Gastrocnemius medialis (tissue), 4 donors: ENCODE measurements around the gene PCED1B.

ENCODE experiments used
- CTCF ChIP-seq, 5 experiments: fragments of 450-650 bp in 3 of 5; fragments of 200-600 bp in 2 of 5; sonication (generic) in 2 of 5; IDR thresholded peaks in 4 of 5; conservative IDR thresholded peaks in 1 of 5; 1 replicate in 4 of 5; 2 replicates in 1 of 5; pipeline ENCODE4 v1.5.1; 2016 to 2019; ENCODE audit warnings: antibody characterized with exemption in 5 of 5, mild to moderate bottlenecking in 3 of 5, moderate library complexity in 3 of 5
- POLR2A ChIP-seq, 2 donors: fragments of 450-650 bp; IDR thresholded peaks; one replicate each; pipeline ENCODE4 v1.6.1; 2017; ENCODE audit warnings: antibody characterized with exemption in 2 of 2, mild to moderate bottlenecking in 2 of 2, moderate library complexity in 2 of 2

- TF ChIP-seq CTCF (IDR thresholded peaks at IDR 0.05 in 4 of 5, conservative IDR thresholded peaks at IDR 0.05 in 1 of 5) (no peak), POLR2A (IDR thresholded peaks at IDR 0.05) (no peak)
Measured at GRCh38 chr12:47110011-47110541, 30.7 kb downstream of the PCED1B start.
